DMS153 treated with DMSO at 0.1 percent for 48 hours (cell line): ENCODE results near the gene COL15A1.

Experiments
- DNase-seq: peaks from one replicate; lab custom pipeline; 2025; ENCODE audit not compliant: unreplicated experiment; lab: John Stamatoyannopoulos, UW

Gene COL15A1

GRCh38 chr9:99030610-99031109, 87.0 kb downstream of the COL15A1 start:
- DNase-seq = no peak

- DNase-seq = no peak
These were observed 87.6 kb downstream of the COL15A1 start for GRCh38 chr9:99031319-99031718.

GRCh38 chr9:99031994-99032393, 88.3 kb downstream of the COL15A1 start:
- no peak for DNase-seq

GRCh38 chr9:99034149-99034548, 90.4 kb downstream of the COL15A1 start:
- no peak for DNase-seq

- no peak for DNase-seq
These were observed 91.6 kb downstream of the COL15A1 start for GRCh38 chr9:99035313-99035712.

GRCh38 chr9:99037769-99038483, 94.2 kb downstream of the COL15A1 start:
- DNase-seq = no peak

- DNase-seq = no peak
These were observed 94.7 kb downstream of the COL15A1 start for GRCh38 chr9:99038484-99038820.

- no peak for DNase-seq
These were observed 95.9 kb downstream of the COL15A1 start for GRCh38 chr9:99039505-99040182.

- no peak for DNase-seq
These were observed 96.7 kb downstream of the COL15A1 start for GRCh38 chr9:99040251-99040900.

- DNase-seq = no peak
These were observed 97.3 kb downstream of the COL15A1 start for GRCh38 chr9:99040911-99041582.

GRCh38 chr9:99041618-99042017, 97.9 kb downstream of the COL15A1 start:
- no peak for DNase-seq

- no peak for DNase-seq
These were observed 98.9 kb downstream of the COL15A1 start for GRCh38 chr9:99042620-99043019.

- no peak for DNase-seq
These were observed 101.1 kb downstream of the COL15A1 start for GRCh38 chr9:99044827-99045226.

GRCh38 chr9:99046068-99046467, 102.4 kb downstream of the COL15A1 start:
- no peak for DNase-seq

GRCh38 chr9:99046542-99047071, 102.9 kb downstream of the COL15A1 start:
- DNase-seq = no peak

GRCh38 chr9:99049228-99049627, 105.5 kb downstream of the COL15A1 start:
- DNase-seq = no peak

- DNase-seq = no peak
These were observed 105.9 kb downstream of the COL15A1 start for GRCh38 chr9:99049641-99050040.

- DNase-seq = no peak
These were observed 106.7 kb downstream of the COL15A1 start for GRCh38 chr9:99050292-99050911.

GRCh38 chr9:99050924-99051323, 107.2 kb downstream of the COL15A1 start:
- no peak for DNase-seq

- no peak for DNase-seq
These were observed 107.7 kb downstream of the COL15A1 start for GRCh38 chr9:99051406-99051805.

GRCh38 chr9:99051851-99052250, 108.1 kb downstream of the COL15A1 start:
- DNase-seq = no peak
